Measurements from ENCODE around the gene ATP6V1B1.

- TF ChIP-seq CTCF (IDR thresholded peaks at IDR 0.05): no peak
- no peak for TF ChIP-seq POLR2A (IDR thresholded peaks at IDR 0.05)
Observed at GRCh38 chr2:70977605-70978205, 42.0 kb downstream of the ATP6V1B1 start.

Data from suprapubic skin (tissue), 3 donors.